GM12878 (cell line): Measurements from ENCODE around the gene BAIAP2L1. TPM values are rescaled to one million over a fixed set of nuclear protein-coding genes. Genes with fewer than 3 reads are reported as not detected.

Source experiments
- ATAC-seq: fragments of 200-7000 bp; cut with Tn5 transposase; 3 replicates; pipeline ENCODE4 v1.9.1; 2020; ENCODE audit warnings: mild to moderate bottlenecking, moderate library complexity
- BruUV-seq: library from RNA; stranded (reverse); fragments of 400-500 nt; replicated peaks from 2 replicates; lab custom pipeline; 2021; lab: Mats Ljungman, UMichigan
- CTCF ChIA-PET: fragments of 300-600 bp; sonication (Branson Sonifier 250); formaldehyde crosslinking; extraction: SDS; loops from one replicate; lab custom pipeline; 2021; ENCODE audit warnings: inconsistent platforms; lab: Yijun Ruan, JAX
- POLR2A ChIA-PET: fragments of 350-600 bp; formaldehyde crosslinking; extraction: SDS; loops from one replicate; lab custom pipeline; 2021; ENCODE audit warnings: inconsistent platforms; lab: Charles Lee
- RAD21 ChIA-PET: fragments of 300-600 bp; sonication (Branson Sonifier 250); formaldehyde crosslinking; loops from one replicate; lab custom pipeline; 2023; ENCODE audit warnings: antibody characterized with exemption; ENCODE audit not compliant: unreplicated experiment; lab: Charles Lee
- SMC1A ChIA-PET: fragments of 300-600 bp; sonication (Branson Sonifier 250); formaldehyde crosslinking; loops from one replicate; lab custom pipeline; 2023; ENCODE audit not compliant: unreplicated experiment, uncharacterized antibody; lab: Charles Lee
- DNase-seq: peaks from one replicate; pipeline ENCODE4 v3.0.0-alpha.2; 2011; ENCODE audit warnings: low read depth, low spot score
- FAIRE-seq: peaks from 3 replicates; lab custom pipeline; 2011; peaks lifted over from hg19 to GRCh38; lab: Jason Lieb, UNC
- H2AFZ ChIP-seq: 2 replicates; pipeline ENCODE4 v1.6.0; 2011; ENCODE audit warnings: low read depth, low read length, control low read depth; ENCODE audit not compliant: control insufficient read depth
- H3K27ac ChIP-seq: 2 replicates; pipeline ENCODE4 v1.5.1; 2011; ENCODE audit warnings: control low read depth; ENCODE audit not compliant: control insufficient read depth, insufficient read depth
- H3K27me3 ChIP-seq, 2 experiments: replicated peaks in 1 of 2; 2 replicates each; pipeline versions ENCODE4 v1.6.0 to v1.6.1; 2011; ENCODE audit warnings: low read length in 1 of 2; ENCODE audit not compliant: control insufficient read depth in 2 of 2, insufficient read depth in 2 of 2
- H3K36me3 ChIP-seq, 2 experiments: 2 replicates each; pipeline ENCODE4 v1.5.1; 2011; ENCODE audit warnings: low read length in 1 of 2; ENCODE audit not compliant: control insufficient read depth in 2 of 2, insufficient read depth in 2 of 2
- H3K4me1 ChIP-seq: 2 replicates; pipeline ENCODE4 v1.6.1; 2011; ENCODE audit warnings: mild to moderate bottlenecking, low read length, moderate library complexity, mixed read lengths; ENCODE audit not compliant: control insufficient read depth, insufficient read depth
- H3K4me2 ChIP-seq: 2 replicates; pipeline ENCODE4 v1.6.0; 2011; ENCODE audit warnings: control low read depth; ENCODE audit not compliant: control insufficient read depth, insufficient read depth
- H3K4me3 ChIP-seq: fragments of 200-600 bp; sonication (generic); 2 replicates; pipeline ENCODE4 v1.5.1; 2016
- H3K79me2 ChIP-seq: 2 replicates; pipeline ENCODE4 v1.6.0; 2011; ENCODE audit warnings: low read length; ENCODE audit not compliant: control insufficient read depth, insufficient read depth
- H3K9ac ChIP-seq: 2 replicates; pipeline ENCODE4 v1.8.0; 2011; ENCODE audit warnings: low read length, control low read depth, mixed read lengths; ENCODE audit not compliant: control insufficient read depth, insufficient read depth
- H3K9me3 ChIP-seq: replicated peaks from 3 replicates; pipeline ENCODE4 v1.5.1; 2011; ENCODE audit warnings: mild to moderate bottlenecking, low read length; ENCODE audit not compliant: control insufficient read depth, insufficient read depth
- H4K20me1 ChIP-seq: 2 replicates; pipeline ENCODE4 v1.6.0; 2011; ENCODE audit not compliant: control insufficient read depth, insufficient read depth
- MEF2A ChIP-seq: IDR thresholded peaks from 2 replicates; pipeline ENCODE4 v1.6.1; 2011; ENCODE audit warnings: low read depth, mild to moderate bottlenecking, low read length, moderate library complexity; ENCODE audit not compliant: insufficient read depth
- PAX8 ChIP-seq: fragments of 450-650 bp; IDR thresholded peaks from 2 replicates; pipeline ENCODE4 v1.6.1; 2017; ENCODE audit warnings: mild to moderate bottlenecking, moderate library complexity
- POLR2AphosphoS2 ChIP-seq: IDR thresholded peaks from 2 replicates; pipeline ENCODE4 v1.6.1; 2011; ENCODE audit warnings: low read depth, mild to moderate bottlenecking, low read length, improper control_type of control experiment, moderate library complexity
- RFX5 ChIP-seq: IDR thresholded peaks from 2 replicates; pipeline ENCODE4 v1.6.1; 2011; ENCODE audit warnings: low read depth, low read length, improper control_type of control experiment
- STAT1 ChIP-seq: fragments of 450-650 bp; conservative IDR thresholded peaks from 2 replicates; pipeline ENCODE4 v1.6.1; 2014; ENCODE audit warnings: antibody characterized with exemption, mild to moderate bottlenecking
- TARDBP ChIP-seq: IDR thresholded peaks from 2 replicates; pipeline ENCODE4 v1.6.1; 2016; ENCODE audit warnings: borderline replicate concordance
- ZNF24 ChIP-seq: fragments of 450-650 bp; IDR thresholded peaks from 2 replicates; pipeline ENCODE4 v1.6.1; 2017; ENCODE audit warnings: antibody characterized with exemption, mild to moderate bottlenecking
- ZSCAN29 ChIP-seq: fragments of 450-650 bp; IDR thresholded peaks from 2 replicates; pipeline ENCODE4 v1.6.1; 2017; ENCODE audit warnings: mild to moderate bottlenecking, moderate library complexity
- WGBS: methylation state at CpG from one replicate; pipeline ENCODE4 v1.1.6; 2016; ENCODE audit warnings: low lambda C conversion rate; ENCODE audit not compliant: insufficient replicate concordance, insufficient coverage; ENCODE audit errors: missing lambda C conversion rate; 5-methylcytosine and 5-hydroxymethylcytosine counted together
- in situ Hi-C: fragments of 300-500 bp; cut with MboI; formaldehyde crosslinking; loops from 9 replicates; pipeline ENCODE4 v1.14.3; 2018; ENCODE audit warnings: mixed read lengths
- intact Hi-C: fragments of 100-400 bp; cut with micrococcal nuclease; formaldehyde crosslinking; loops from one replicate; pipeline ENCODE4 v1.14.2; 2022; ENCODE audit not compliant: unreplicated experiment
- polyA plus RNA-seq, 11 experiments: library from polyadenylated mRNA; depleted of rRNA in 4 of 11; unstranded in 6 of 11; stranded (reverse) in 5 of 11; fragments of >200 nt; fragmentation: Nextera tagmentation in 4 of 11; fragmentation: Illumina TruSeq in 1 of 11; extraction: Ambion mirVana in 4 of 11; extraction: Trizol in 1 of 11; gene quantifications; 1 replicate in 1 of 11; 2 replicates in 10 of 11; pipeline versions ENCODE4 v1.2.1 to v1.2.3, GENCODE V29; 2011 to 2016; ENCODE audit warnings: inconsistent platforms in 2 of 11, missing spikeins in 2 of 11, low read depth in 1 of 11
- total RNA-seq, 4 experiments: library from RNA; depleted of rRNA in 3 of 4; stranded (reverse); fragments of >200 nt in 3 of 4; fragmentation: Illumina TruSeq in 1 of 4; extraction: Trizol in 1 of 4; gene quantifications; 2 replicates each; pipeline versions ENCODE4 v1.2.1 to v1.2.3, GENCODE V29; 2013 to 2021
- TF ChIP-seq, protein P1 (sequence below): fragments of 150-350 bp; IDR thresholded peaks from 2 replicates; pipeline ENCODE4 v1.6.1; 2016; ENCODE audit warnings: low read depth, low read length
- TF ChIP-seq, protein P2 (sequence below): IDR thresholded peaks from 2 replicates; pipeline ENCODE4 v1.6.1; 2011; ENCODE audit warnings: borderline replicate concordance, low read depth, mild to moderate bottlenecking, moderate library complexity, low read length; ENCODE audit not compliant: insufficient read depth, poor library complexity, severe bottlenecking
- TF ChIP-seq, protein P3 (sequence below), 3 experiments: IDR thresholded peaks in 2 of 3; conservative IDR thresholded peaks in 1 of 3; 2 replicates each; pipeline ENCODE4 v1.5.1; 2011; ENCODE audit warnings: low read depth in 3 of 3, low read length in 3 of 3, mild to moderate bottlenecking in 3 of 3, control low read depth in 2 of 3, moderate library complexity in 2 of 3, inconsistent platforms in 1 of 3, mixed read lengths in 1 of 3; ENCODE audit not compliant: control insufficient read depth in 2 of 3, insufficient read depth in 1 of 3; ENCODE audit errors: extremely low read depth in 1 of 3

The BAIAP2L1 gene
- total and polyA plus RNA-seq, 10 of the 15 experiments (the other 5 are each of a cell fraction or from before 2014, with no cell fraction given) = 8.9 to 60.2 (median 35.7) TPM

DNA sequence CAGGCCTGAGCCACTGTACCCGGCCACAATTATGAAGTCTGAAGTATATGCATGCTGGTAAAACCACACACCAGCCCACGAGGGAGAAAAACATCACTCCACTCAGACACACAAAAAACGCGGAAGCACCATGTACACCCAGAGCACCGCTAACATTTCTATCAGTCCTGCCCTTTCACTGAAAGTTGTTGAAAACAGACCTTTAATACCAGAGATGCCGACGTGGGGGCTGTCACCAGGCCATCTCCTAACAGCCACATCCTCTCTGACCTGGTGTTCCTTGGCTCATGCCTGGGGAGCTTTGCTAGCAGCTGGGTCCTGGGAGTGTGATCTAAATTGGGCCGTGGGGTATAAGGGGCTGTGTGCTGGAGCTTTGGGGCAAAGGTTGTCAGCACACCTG lies 49.8 kb downstream of the BAIAP2L1 start (continued):
- TF ChIP-seq, protein P1, sequence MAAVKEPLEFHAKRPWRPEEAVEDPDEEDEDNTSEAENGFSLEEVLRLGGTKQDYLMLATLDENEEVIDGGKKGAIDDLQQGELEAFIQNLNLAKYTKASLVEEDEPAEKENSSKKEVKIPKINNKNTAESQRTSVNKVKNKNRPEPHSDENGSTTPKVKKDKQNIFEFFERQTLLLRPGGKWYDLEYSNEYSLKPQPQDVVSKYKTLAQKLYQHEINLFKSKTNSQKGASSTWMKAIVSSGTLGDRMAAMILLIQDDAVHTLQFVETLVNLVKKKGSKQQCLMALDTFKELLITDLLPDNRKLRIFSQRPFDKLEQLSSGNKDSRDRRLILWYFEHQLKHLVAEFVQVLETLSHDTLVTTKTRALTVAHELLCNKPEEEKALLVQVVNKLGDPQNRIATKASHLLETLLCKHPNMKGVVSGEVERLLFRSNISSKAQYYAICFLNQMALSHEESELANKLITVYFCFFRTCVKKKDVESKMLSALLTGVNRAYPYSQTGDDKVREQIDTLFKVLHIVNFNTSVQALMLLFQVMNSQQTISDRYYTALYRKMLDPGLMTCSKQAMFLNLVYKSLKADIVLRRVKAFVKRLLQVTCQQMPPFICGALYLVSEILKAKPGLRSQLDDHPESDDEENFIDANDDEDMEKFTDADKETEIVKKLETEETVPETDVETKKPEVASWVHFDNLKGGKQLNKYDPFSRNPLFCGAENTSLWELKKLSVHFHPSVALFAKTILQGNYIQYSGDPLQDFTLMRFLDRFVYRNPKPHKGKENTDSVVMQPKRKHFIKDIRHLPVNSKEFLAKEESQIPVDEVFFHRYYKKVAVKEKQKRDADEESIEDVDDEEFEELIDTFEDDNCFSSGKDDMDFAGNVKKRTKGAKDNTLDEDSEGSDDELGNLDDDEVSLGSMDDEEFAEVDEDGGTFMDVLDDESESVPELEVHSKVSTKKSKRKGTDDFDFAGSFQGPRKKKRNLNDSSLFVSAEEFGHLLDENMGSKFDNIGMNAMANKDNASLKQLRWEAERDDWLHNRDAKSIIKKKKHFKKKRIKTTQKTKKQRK = no peak
- no peak for TF ChIP-seq MEF2A
- no peak for TF ChIP-seq PAX8
- no peak for TF ChIP-seq STAT1
- TF ChIP-seq, all 136 proteins: peak for 0

DNA sequence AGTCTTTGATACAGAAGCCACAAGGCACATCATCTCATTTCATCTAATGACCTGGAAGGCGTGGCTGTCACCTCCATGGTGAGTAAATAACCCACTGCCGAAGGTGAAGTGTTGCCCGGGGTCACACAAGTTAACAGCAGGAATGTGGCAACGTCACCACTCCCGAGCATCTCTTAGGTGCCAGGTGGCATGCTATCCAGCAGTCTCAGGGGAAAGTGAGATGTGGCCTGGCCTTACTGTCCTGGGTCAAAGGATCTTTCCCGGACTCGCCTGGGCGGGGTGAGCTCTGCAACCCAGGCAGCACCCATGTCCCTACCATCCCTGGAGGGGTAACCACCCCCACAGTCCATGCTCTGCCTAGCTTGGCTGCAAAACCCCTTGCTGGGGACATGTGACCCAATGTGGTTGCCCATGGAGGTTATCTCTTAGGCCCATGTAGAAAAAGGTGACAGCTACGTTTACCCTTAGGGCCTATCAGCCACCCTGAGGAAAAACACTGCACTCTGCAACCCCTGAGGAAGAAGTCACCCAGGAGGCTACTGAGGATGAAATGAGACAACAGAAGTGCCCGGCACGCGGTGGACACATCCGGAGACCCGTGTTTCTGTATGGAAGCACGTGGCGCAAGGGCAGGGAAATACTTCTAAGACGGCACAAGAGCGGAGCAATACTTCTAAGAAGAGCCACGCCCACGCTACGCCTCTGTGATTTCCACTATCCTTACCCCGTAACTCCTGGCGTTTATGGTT lies 52.0 kb downstream of the BAIAP2L1 start:
- no TSS peak for BruUV-seq
- intact Hi-C loops (no loop called here), in situ Hi-C loops (no loop called here)
- Histone ChIP-seq H3K79me2 (no peaks in the 10 kb centered on the region; the same call in 1 of the 2 replicates), H4K20me1 (no peaks in the 10 kb centered on the region), H2AFZ (no peak overlapping the region), H3K36me3 (peaks cover 0 to 2% of the 10 kb centered on the region in 2 experiments; a peak in 3 of 4 replicates), H3K4me2 (no peak overlapping the region), H3K9me3 (no peaks in the 10 kb centered on the region; the same call in 2 of the 3 replicates), H3K27ac (no peak overlapping the region), H3K9ac (no peak overlapping the region), H3K4me3 (no peak overlapping the region), H3K27me3 (no peaks in the 10 kb centered on the region), H3K4me1 (no peaks in the 10 kb centered on the region)
- RAD21 ChIA-PET = no interaction called here
- DNase-seq (no peak), FAIRE-seq (no peak), ATAC-seq (no peak)
- POLR2A ChIA-PET = no interaction called here
- SMC1A ChIA-PET = no interaction called here
- CTCF ChIA-PET = no interaction called here
- 95% methylated on average over 23 of the region's 23 CpGs for WGBS
- TF ChIP-seq ZNF24 (no peak), ZSCAN29 (no peak), POLR2AphosphoS2 (no peak), RFX5 (no peak), TARDBP (no peak)
- TF ChIP-seq, protein P2, sequence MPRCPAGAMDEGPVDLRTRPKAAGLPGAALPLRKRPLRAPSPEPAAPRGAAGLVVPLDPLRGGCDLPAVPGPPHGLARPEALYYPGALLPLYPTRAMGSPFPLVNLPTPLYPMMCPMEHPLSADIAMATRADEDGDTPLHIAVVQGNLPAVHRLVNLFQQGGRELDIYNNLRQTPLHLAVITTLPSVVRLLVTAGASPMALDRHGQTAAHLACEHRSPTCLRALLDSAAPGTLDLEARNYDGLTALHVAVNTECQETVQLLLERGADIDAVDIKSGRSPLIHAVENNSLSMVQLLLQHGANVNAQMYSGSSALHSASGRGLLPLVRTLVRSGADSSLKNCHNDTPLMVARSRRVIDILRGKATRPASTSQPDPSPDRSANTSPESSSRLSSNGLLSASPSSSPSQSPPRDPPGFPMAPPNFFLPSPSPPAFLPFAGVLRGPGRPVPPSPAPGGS = no peak
- TF ChIP-seq, protein P3, sequence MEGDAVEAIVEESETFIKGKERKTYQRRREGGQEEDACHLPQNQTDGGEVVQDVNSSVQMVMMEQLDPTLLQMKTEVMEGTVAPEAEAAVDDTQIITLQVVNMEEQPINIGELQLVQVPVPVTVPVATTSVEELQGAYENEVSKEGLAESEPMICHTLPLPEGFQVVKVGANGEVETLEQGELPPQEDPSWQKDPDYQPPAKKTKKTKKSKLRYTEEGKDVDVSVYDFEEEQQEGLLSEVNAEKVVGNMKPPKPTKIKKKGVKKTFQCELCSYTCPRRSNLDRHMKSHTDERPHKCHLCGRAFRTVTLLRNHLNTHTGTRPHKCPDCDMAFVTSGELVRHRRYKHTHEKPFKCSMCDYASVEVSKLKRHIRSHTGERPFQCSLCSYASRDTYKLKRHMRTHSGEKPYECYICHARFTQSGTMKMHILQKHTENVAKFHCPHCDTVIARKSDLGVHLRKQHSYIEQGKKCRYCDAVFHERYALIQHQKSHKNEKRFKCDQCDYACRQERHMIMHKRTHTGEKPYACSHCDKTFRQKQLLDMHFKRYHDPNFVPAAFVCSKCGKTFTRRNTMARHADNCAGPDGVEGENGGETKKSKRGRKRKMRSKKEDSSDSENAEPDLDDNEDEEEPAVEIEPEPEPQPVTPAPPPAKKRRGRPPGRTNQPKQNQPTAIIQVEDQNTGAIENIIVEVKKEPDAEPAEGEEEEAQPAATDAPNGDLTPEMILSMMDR (IDR thresholded peaks at IDR 0.05 in 2 of 3, conservative IDR thresholded peaks at IDR 0.05 in 1 of 3; ENCODE audit: control insufficient read depth in 2 of 3, extremely low read depth in 1 of 3, insufficient read depth in 1 of 3, low read depth in 3 of 3, low read length in 3 of 3) = no peak
